Measurements from ENCODE around the gene KSR1.

The KSR1 gene

GRCh38 chr17:27620721-27621120 lies 164.5 kb downstream of the KSR1 start:
- no peak for TF ChIP-seq CTCF (conservative IDR thresholded peaks at IDR 0.05; ENCODE audit: low read depth, low read length)
- H3K4me3 ChIP-seq (ENCODE audit: low read depth, low read length) = no peak overlapping the region
- no peak for DNase-seq (ENCODE audit: low read depth)

GRCh38 chr17:27621536-27621935 lies 165.3 kb downstream of the KSR1 start:
- no peak for DNase-seq (ENCODE audit: low read depth)
- TF ChIP-seq CTCF (conservative IDR thresholded peaks at IDR 0.05; ENCODE audit: low read depth, low read length) = no peak
- H3K4me3 ChIP-seq (ENCODE audit: low read depth, low read length) = no peak overlapping the region

- no peak overlapping the region for H3K4me3 ChIP-seq (ENCODE audit: low read depth, low read length)
- DNase-seq (ENCODE audit: low read depth) = no peak
- TF ChIP-seq CTCF (conservative IDR thresholded peaks at IDR 0.05; ENCODE audit: low read depth, low read length) = no peak
Measured at GRCh38 chr17:27621942-27622559, 165.8 kb downstream of the KSR1 start.

- no peak for TF ChIP-seq CTCF (conservative IDR thresholded peaks at IDR 0.05; ENCODE audit: low read depth, low read length)
- DNase-seq (ENCODE audit: low read depth) = no peak
- H3K4me3 ChIP-seq (ENCODE audit: low read depth, low read length) = no peak overlapping the region
Measured at GRCh38 chr17:27622986-27623385, 166.7 kb downstream of the KSR1 start.

GRCh38 chr17:27623614-27624013 lies 167.4 kb downstream of the KSR1 start:
- H3K4me3 ChIP-seq (ENCODE audit: low read depth, low read length) = no peak overlapping the region
- DNase-seq (ENCODE audit: low read depth) = no peak
- no peak for TF ChIP-seq CTCF (conservative IDR thresholded peaks at IDR 0.05; ENCODE audit: low read depth, low read length)

- TF ChIP-seq CTCF (conservative IDR thresholded peaks at IDR 0.05; ENCODE audit: low read depth, low read length) = no peak
- H3K4me3 ChIP-seq (ENCODE audit: low read depth, low read length) = no peak overlapping the region
- no peak for DNase-seq (ENCODE audit: low read depth)
Measured at GRCh38 chr17:27624539-27624938, 168.3 kb downstream of the KSR1 start.

- H3K4me3 ChIP-seq (ENCODE audit: low read depth, low read length) = no peak overlapping the region
- no peak for TF ChIP-seq CTCF (conservative IDR thresholded peaks at IDR 0.05; ENCODE audit: low read depth, low read length)
- no peak for DNase-seq (ENCODE audit: low read depth)
Measured at GRCh38 chr17:27625856-27626255, 169.6 kb downstream of the KSR1 start.
